Motor neuron (in vitro differentiated cells): ENCODE results near the gene CCDC178. TPM values are rescaled to one million over a fixed set of nuclear protein-coding genes. Genes with fewer than 3 reads are reported as not detected.
A peak's percentile ranks its signal among the peaks of the same experiment; 100 is the strongest.
"Not testable (repeated sequence)": the region's sequence is repeated elsewhere in the genome, so short reads cannot be mapped to it uniquely, and the experiment has no call there.

Source experiments
- ATAC-seq, 8 experiments: fragments of 200-7000 bp; cut with Tn5 transposase; replicated peaks in 6 of 8; 2 replicates each; pipeline ENCODE4 v1.8.0; 2021; ENCODE audit warnings: mild to moderate bottlenecking in 8 of 8, moderate library complexity in 8 of 8
- H3K27ac ChIP-seq, 2 donors: fragments of 250-450 bp; sonication (Bioruptor Pico); 2 replicates each; pipeline ENCODE4 v1.9.0; 2021; ENCODE audit warnings: antibody characterized with exemption in 2 of 2, mild to moderate bottlenecking in 2 of 2, moderate library complexity in 1 of 2
- H3K4me1 ChIP-seq, 2 donors: fragments of 250-450 bp; sonication (Bioruptor Pico); replicated peaks in 1 of 2; 2 replicates each; pipeline ENCODE4 v1.6.1; 2021; ENCODE audit warnings: antibody characterized with exemption in 2 of 2, mild to moderate bottlenecking in 2 of 2, moderate library complexity in 1 of 2
- H3K4me3 ChIP-seq, 5 donors: fragments of 250-450 bp; sonication (Bioruptor Pico); 2 replicates each; pipeline ENCODE4 v1.9.0; 2021; ENCODE audit warnings: antibody characterized with exemption in 5 of 5, mild to moderate bottlenecking in 5 of 5, moderate library complexity in 4 of 5
- WGBS, 10 experiments: fragments of 450-650 bp; shearing (Covaris generic); methylation state at CpG; one replicate each; pipeline ENCODE4 v1.0.0; 2022; 5-methylcytosine and 5-hydroxymethylcytosine counted together
- in situ Hi-C, 9 experiments: fragments of 400-800 bp; cut with MboI; loops; one replicate each; pipeline ENCODE4 v1.15.0; 2021; ENCODE audit warnings: low sequenced_read_pairs in 9 of 9, low pct_unique_long_range_greater_than_20kb in 2 of 9; ENCODE audit not compliant: unreplicated experiment in 9 of 9
- total RNA-seq, 8 experiments: library from RNA; unstranded; fragments of 300-600 nt; gene quantifications; 2 replicates each; pipeline versions ENCODE4 v1.2.3 to v1.2.4, GENCODE V29; 2022

The CCDC178 gene
- total RNA-seq, 8 experiments from 2014 or later: 0.09 to 3.0 (median 0.21) TPM; not detected in 3

- H3K4me1 ChIP-seq: no peaks in the 10 kb centered on the region
- in situ Hi-C loops: no loop called here
- H3K4me3 ChIP-seq: no peak overlapping the region
- WGBS, 10 experiments: 0 to 100% (median 81%) methylated on average over 1 to 2 of the region's 2 CpGs
- no peak overlapping the region for H3K27ac ChIP-seq
- no peak for ATAC-seq
Observed at GRCh38 chr18:32980896-32981295, 459.6 kb downstream of the CCDC178 start.

GRCh38 chr18:32975501-32975900 is 465.0 kb downstream of the CCDC178 start:
- in situ Hi-C loops: no loop called here
- H3K27ac ChIP-seq: no peak overlapping the region

GRCh38 chr18:32975163-32975436 is 465.4 kb downstream of the CCDC178 start:
- H3K4me3 ChIP-seq: no peak overlapping the region
- in situ Hi-C loops: no loop called here
- no peak overlapping the region for H3K27ac ChIP-seq
- H3K4me1 ChIP-seq: peaks cover 6 to 12% of the 10 kb centered on the region in 2 donors
- WGBS, 10 experiments: 67 to 100% (median 85%) methylated on average over 1 of the region's 1 CpG; no CpG with 5 or more reads in 4 of the 10 experiments
- ATAC-seq: peak in 5 of 8 experiments; percentile 33 to 65 (median 45)

More at GRCh38 chr18:32975501-32975900, 465.0 kb downstream of the CCDC178 start:
- peaks cover 6 to 12% of the 10 kb centered on the region in 2 donors for H3K4me1 ChIP-seq
- no peak for ATAC-seq
- no peak overlapping the region for H3K4me3 ChIP-seq

- H3K4me3 ChIP-seq: no peak overlapping the region
- 0 to 73% (median 24%) methylated on average over 1 to 4 of the region's 4 CpGs; no CpG with 5 or more reads in 1 of the 10 experiments for WGBS, 10 experiments
- in situ Hi-C loops: no loop called here
- H3K4me1 ChIP-seq: peaks cover 6 to 12% of the 10 kb centered on the region in 2 donors
- ATAC-seq: peak in 5 of 8 experiments; percentile 69 to 97 (median 78)
- no peak overlapping the region for H3K27ac ChIP-seq
Observed at GRCh38 chr18:32974421-32975162, 465.9 kb downstream of the CCDC178 start.

- 6 to 100% (median 90%) methylated on average over 1 to 2 of the region's 2 CpGs for WGBS, 10 experiments
- no peak overlapping the region for H3K27ac ChIP-seq
- no peak for ATAC-seq
- in situ Hi-C loops: no loop called here
- no peak overlapping the region for H3K4me3 ChIP-seq
- no peaks in the 10 kb centered on the region for H3K4me1 ChIP-seq
Observed at GRCh38 chr18:32968248-32968647, 472.3 kb downstream of the CCDC178 start.

- in situ Hi-C loops: no loop called here
- ATAC-seq: no peak
- Histone ChIP-seq H3K4me1 (no peaks in the 10 kb centered on the region), H3K27ac (no peak overlapping the region), H3K4me3 (no peak overlapping the region)
Observed at GRCh38 chr18:32966141-32966540, 474.4 kb downstream of the CCDC178 start.

- in situ Hi-C loops: no loop called here
- 29 to 100% (median 74%) methylated on average over 2 to 5 of the region's 5 CpGs; no CpG with 5 or more reads in 2 of the 10 experiments for whole genome bisulfite sequencing, 10 experiments
- Histone ChIP-seq H3K4me1 (peaks cover 0 to 4% of the 10 kb centered on the region in 2 donors), H3K27ac (no peak overlapping the region), H3K4me3 (no peak overlapping the region)
- peak in 5 of 8 experiments; percentile 19 to 60 (median 42) for ATAC-seq
Observed at GRCh38 chr18:32961538-32961937, 479.0 kb downstream of the CCDC178 start.

GRCh38 chr18:32958746-32959145 is 481.8 kb downstream of the CCDC178 start:
- H3K27ac ChIP-seq: no peak overlapping the region
- no peak for ATAC-seq
- in situ Hi-C loops: no loop called here
- 0 to 80% (median 23%) methylated on average over 1 of the region's 1 CpG; no CpG with 5 or more reads in 6 of the 10 experiments for WGBS, 10 experiments
- no peak overlapping the region for H3K4me3 ChIP-seq
- peaks cover 0 to 8% of the 10 kb centered on the region in 2 donors for H3K4me1 ChIP-seq

- H3K4me3 ChIP-seq: no peak overlapping the region
- peak in 6 of 8 experiments; percentile 33 to 87 (median 60) for ATAC-seq
- in situ Hi-C loops: no loop called here
- H3K27ac ChIP-seq: no peak overlapping the region
- 0 to 90% (median 66%) methylated on average over 1 to 3 of the region's 3 CpGs for WGBS, 10 experiments
- H3K4me1 ChIP-seq: peaks cover 0 to 8% of the 10 kb centered on the region in 2 donors
Observed at GRCh38 chr18:32956591-32957315, 483.8 kb downstream of the CCDC178 start.

- H3K4me3 ChIP-seq, in situ Hi-C loops, H3K27ac ChIP-seq, ATAC-seq, H3K4me1 ChIP-seq: not testable (repeated sequence)
- WGBS, 10 experiments: 0 to 100% (median 40%) methylated on average over 1 to 2 of the region's 2 CpGs; no CpG with 5 or more reads in 5 of the 10 experiments
Observed at GRCh38 chr18:32952318-32952717, 488.2 kb downstream of the CCDC178 start.

GRCh38 chr18:32937597-32937996 is 502.9 kb downstream of the CCDC178 start:
- peak in 4 of 8 experiments; percentile 24 to 61 (median 42) for ATAC-seq
- Histone ChIP-seq H3K4me3 (no peak overlapping the region), H3K27ac (no peak overlapping the region), H3K4me1 (peaks cover 0 to 10% of the 10 kb centered on the region in 2 donors)
- in situ Hi-C loops: no loop called here
- 29 to 83% (median 49%) methylated on average over 2 to 5 of the region's 5 CpGs; no CpG with 5 or more reads in 2 of the 10 experiments for WGBS, 10 experiments

- no peak for ATAC-seq
- in situ Hi-C loops: no loop called here
- Histone ChIP-seq H3K4me1 (peaks cover 0 to 10% of the 10 kb centered on the region in 2 donors), H3K27ac (no peak overlapping the region), H3K4me3 (no peak overlapping the region)
- 20 to 50% (median 43%) methylated on average over 1 of the region's 1 CpG; no CpG with 5 or more reads in 7 of the 10 experiments for whole genome bisulfite sequencing, 10 experiments
Observed at GRCh38 chr18:32937066-32937465, 503.5 kb downstream of the CCDC178 start.

GRCh38 chr18:32934201-32934600 is 506.3 kb downstream of the CCDC178 start:
- in situ Hi-C loops: no loop called here
- no peak overlapping the region for H3K27ac ChIP-seq
- WGBS, 10 experiments: 13 to 98% (median 77%) methylated on average over 1 to 4 of the region's 4 CpGs; no CpG with 5 or more reads in 1 of the 10 experiments
- ATAC-seq: peak in 1 of 8 experiments; percentile 45
- H3K4me1 ChIP-seq: peaks cover 0 to 10% of the 10 kb centered on the region in 2 donors
- H3K4me3 ChIP-seq: no peak overlapping the region
